Frontal cortex (tissue), 4 donors: ENCODE results near the gene NPLOC4. TPM values are rescaled to one million over a fixed set of nuclear protein-coding genes. Genes with fewer than 3 reads are reported as not detected.

Experiments
- DNase-seq, 2 donors: peaks; one replicate each; pipeline ENCODE4 v3.0.0; 2012; ENCODE audit warnings: low spot score in 2 of 2
- FAIRE-seq: peaks from 2 replicates; lab custom pipeline; 2012; peaks lifted over from hg19 to GRCh38; lab: Jason Lieb, UNC
- small RNA-seq: library from RNA; depleted of rRNA; stranded (forward); fragments of <200 nt; gene quantifications from one replicate; pipeline ENCODE3, GENCODE V24; 2014
- total RNA-seq: library from RNA; depleted of rRNA; stranded (reverse); fragments of >200 nt; gene quantifications from one replicate; pipeline ENCODE4 v1.2.3, GENCODE V29; 2014
- donor health status: control.
- donor health status: control.
- donor health status: control.

The NPLOC4 gene
- total RNA-seq, 1 donor from 2014 or later, result 39.9 TPM

- no peak for DNase-seq
- no peak for FAIRE-seq
These were observed 122.5 kb downstream of the NPLOC4 start for GRCh38 chr17:81514489-81514738.

- DNase-seq (peak in 1 of 2 donors; percentile 67), FAIRE-seq (no peak)
These were observed 123.0 kb downstream of the NPLOC4 start for GRCh38 chr17:81513753-81514488.

- peak in 1 of 2 donors; percentile 71 for DNase-seq
- no peak for FAIRE-seq
These were observed 123.5 kb downstream of the NPLOC4 start for GRCh38 chr17:81513372-81513752.

- FAIRE-seq, result no peak
- DNase-seq, result peak; percentile 98 to 99
These were observed 124.1 kb downstream of the NPLOC4 start, which contains the start of gene ACTG1 for GRCh38 chr17:81512562-81513371. Gene ACTG1 (minus strand): TSS chr17:81512799. CDS start chr17:81512354, 445 bp downstream.

- FAIRE-seq, result no peak
These were observed 124.9 kb downstream of the NPLOC4 start for GRCh38 chr17:81511804-81512561.

GRCh38 chr17:81511554-81511803, 125.4 kb downstream of the NPLOC4 start:
- no peak for FAIRE-seq
- no peak for DNase-seq

More at GRCh38 chr17:81511804-81512561, 124.9 kb downstream of the NPLOC4 start:
- no peak for DNase-seq

GRCh38 chr17:81510785-81511553, 125.9 kb downstream of the NPLOC4 start:
- FAIRE-seq, result no peak
- DNase-seq, result no peak

- FAIRE-seq (no peak), DNase-seq (no peak)
These were observed 126.7 kb downstream of the NPLOC4 start for GRCh38 chr17:81509972-81510784.

- DNase-seq (no peak), FAIRE-seq (no peak)
These were observed 127.5 kb downstream of the NPLOC4 start for GRCh38 chr17:81509207-81509971.

GRCh38 chr17:81508639-81509206, 128.2 kb downstream of the NPLOC4 start:
- FAIRE-seq (no peak), DNase-seq (no peak)

Small RNA genes within 50 kb of the gene (small RNA-seq; reads per million reads assigned to genes)
- gene RF00019, result not detected

Other genes starting within 250 kb of the NPLOC4 start
- 5.7 TPM for gene BAHCC1, start 241.7 kb downstream of the NPLOC4 start, total RNA-seq
- gene ACTG1, start 124.3 kb downstream of the NPLOC4 start, total RNA-seq, result 5,358 TPM
- gene FSCN2, start 108.7 kb downstream of the NPLOC4 start, total RNA-seq, result 4.9 TPM
- 21.6 TPM for gene FAAP100, start 84.8 kb downstream of the NPLOC4 start, total RNA-seq
- gene TSPAN10, start 84 bp upstream of the NPLOC4 start, total RNA-seq, result not detected
- not detected for gene PDE6G, start 19.4 kb upstream of the NPLOC4 start, total RNA-seq
- 8.2 TPM for gene OXLD1, start 29.5 kb upstream of the NPLOC4 start, total RNA-seq
- gene CCDC137, start 29.6 kb upstream of the NPLOC4 start, total RNA-seq, result 6.1 TPM
- 40.4 TPM for gene ARL16, start 46.7 kb upstream of the NPLOC4 start, total RNA-seq
- gene HGS, start 46.9 kb upstream of the NPLOC4 start, total RNA-seq, result 44.4 TPM
- 4.9 TPM for gene MRPL12, start 66.3 kb upstream of the NPLOC4 start, total RNA-seq
- 4.9 TPM for gene SLC25A10, start 75.2 kb upstream of the NPLOC4 start, total RNA-seq
- gene GCGR, start 167.0 kb upstream of the NPLOC4 start, total RNA-seq, result not detected
- 86.4 TPM for gene MCRIP1, start 196.2 kb upstream of the NPLOC4 start, total RNA-seq
- gene PPP1R27, start 197.9 kb upstream of the NPLOC4 start, total RNA-seq, result not detected
- 66.0 TPM for gene P4HB, start 223.4 kb upstream of the NPLOC4 start, total RNA-seq
- gene ARHGDIA, start 234.2 kb upstream of the NPLOC4 start, total RNA-seq, result 22.4 TPM